ENCODE data around the gene PLA2G2C.

The PLA2G2C gene

GRCh38 chr1:20125100-20125499, 61.2 kb downstream of the PLA2G2C start:
- no peak overlapping the region for H3K4me3 ChIP-seq (ENCODE audit: low read depth, low read length)
- TF ChIP-seq CTCF (IDR thresholded peaks at IDR 0.05; ENCODE audit: low read depth, low read length, missing control alignments), result no peak
- DNase-seq (ENCODE audit: low read depth), result no peak

GRCh38 chr1:20124456-20125057, 61.8 kb downstream of the PLA2G2C start:
- H3K4me3 ChIP-seq (ENCODE audit: low read depth, low read length), result no peak overlapping the region
- TF ChIP-seq CTCF (IDR thresholded peaks at IDR 0.05; ENCODE audit: low read depth, low read length, missing control alignments), result no peak
- no peak for DNase-seq (ENCODE audit: low read depth)

- H3K4me3 ChIP-seq (ENCODE audit: low read depth, low read length), result no peak overlapping the region
- TF ChIP-seq CTCF (IDR thresholded peaks at IDR 0.05; ENCODE audit: low read depth, low read length, missing control alignments), result no peak
- no peak for DNase-seq (ENCODE audit: low read depth)
These were observed 62.4 kb downstream of the PLA2G2C start for GRCh38 chr1:20123722-20124455.

GRCh38 chr1:20120796-20121195, 65.5 kb downstream of the PLA2G2C start:
- TF ChIP-seq CTCF (IDR thresholded peaks at IDR 0.05; ENCODE audit: low read depth, low read length, missing control alignments), result no peak
- no peak overlapping the region for H3K4me3 ChIP-seq (ENCODE audit: low read depth, low read length)
- DNase-seq (ENCODE audit: low read depth), result no peak

GRCh38 chr1:20119347-20119746, 67.0 kb downstream of the PLA2G2C start, which contains the start of gene PLA2G2D:
Gene PLA2G2D (minus strand): TSS chr1:20119536. CDS start chr1:20119498, 38 bp downstream.
- no peak for TF ChIP-seq CTCF (IDR thresholded peaks at IDR 0.05; ENCODE audit: low read depth, low read length, missing control alignments)
- H3K4me3 ChIP-seq (ENCODE audit: low read depth, low read length), result no peak within 1 kb of the TSS
- no peak for DNase-seq (ENCODE audit: low read depth)

- no peak for DNase-seq (ENCODE audit: low read depth)
- TF ChIP-seq CTCF (IDR thresholded peaks at IDR 0.05; ENCODE audit: low read depth, low read length, missing control alignments), result no peak
- H3K4me3 ChIP-seq (ENCODE audit: low read depth, low read length), result no peak overlapping the region
These were observed 69.1 kb downstream of the PLA2G2C start for GRCh38 chr1:20117236-20117635.
